RCC 7860 (cell line): ENCODE measurements around the gene VCPKMT.

ENCODE experiments used
- DNase-seq: peaks from one replicate; pipeline ENCODE4 v3.0.0-alpha.2; 2015; ENCODE audit warnings: low spot score
- FAIRE-seq: peaks from 2 replicates; lab custom pipeline; 2012; peaks lifted over from hg19 to GRCh38; lab: Jason Lieb, UNC

The VCPKMT gene

GRCh38 chr14:50068496-50068895 lies 47.9 kb downstream of the VCPKMT start:
- DNase-seq (no peak), FAIRE-seq (no peak)

GRCh38 chr14:50067723-50068495 lies 48.5 kb downstream of the VCPKMT start:
- DNase-seq, result peak; percentile 81

GRCh38 chr14:50065583-50065982 lies 50.8 kb downstream of the VCPKMT start:
- FAIRE-seq, result no peak

More at GRCh38 chr14:50067723-50068495, 48.5 kb downstream of the VCPKMT start:
- FAIRE-seq, result peak; percentile 80

GRCh38 chr14:50064993-50065392 lies 51.4 kb downstream of the VCPKMT start:
- no peak for DNase-seq
- FAIRE-seq, result no peak

More at GRCh38 chr14:50065583-50065982, 50.8 kb downstream of the VCPKMT start:
- DNase-seq, result no peak

GRCh38 chr14:50063876-50064420 lies 52.4 kb downstream of the VCPKMT start:
- no peak for DNase-seq
- no peak for FAIRE-seq

- DNase-seq, result peak; percentile 72
- peak; percentile 65 for FAIRE-seq
These were observed 53.8 kb downstream of the VCPKMT start for GRCh38 chr14:50062438-50063085.

- DNase-seq (peak; percentile 71), FAIRE-seq (peak; percentile 57)
These were observed 54.5 kb downstream of the VCPKMT start for GRCh38 chr14:50061664-50062437.

GRCh38 chr14:50060871-50061663 lies 55.3 kb downstream of the VCPKMT start:
- DNase-seq (peak; percentile 77), FAIRE-seq (peak; percentile 27)

- no peak for DNase-seq
- FAIRE-seq, result no peak
These were observed 56.4 kb downstream of the VCPKMT start for GRCh38 chr14:50059763-50060616.
